ENCODE results near the gene HTR5A.
"Not testable (repeated sequence)": the region's sequence is repeated elsewhere in the genome, so short reads cannot be mapped to it uniquely, and the experiment has no call there.

Gene HTR5A

DNA sequence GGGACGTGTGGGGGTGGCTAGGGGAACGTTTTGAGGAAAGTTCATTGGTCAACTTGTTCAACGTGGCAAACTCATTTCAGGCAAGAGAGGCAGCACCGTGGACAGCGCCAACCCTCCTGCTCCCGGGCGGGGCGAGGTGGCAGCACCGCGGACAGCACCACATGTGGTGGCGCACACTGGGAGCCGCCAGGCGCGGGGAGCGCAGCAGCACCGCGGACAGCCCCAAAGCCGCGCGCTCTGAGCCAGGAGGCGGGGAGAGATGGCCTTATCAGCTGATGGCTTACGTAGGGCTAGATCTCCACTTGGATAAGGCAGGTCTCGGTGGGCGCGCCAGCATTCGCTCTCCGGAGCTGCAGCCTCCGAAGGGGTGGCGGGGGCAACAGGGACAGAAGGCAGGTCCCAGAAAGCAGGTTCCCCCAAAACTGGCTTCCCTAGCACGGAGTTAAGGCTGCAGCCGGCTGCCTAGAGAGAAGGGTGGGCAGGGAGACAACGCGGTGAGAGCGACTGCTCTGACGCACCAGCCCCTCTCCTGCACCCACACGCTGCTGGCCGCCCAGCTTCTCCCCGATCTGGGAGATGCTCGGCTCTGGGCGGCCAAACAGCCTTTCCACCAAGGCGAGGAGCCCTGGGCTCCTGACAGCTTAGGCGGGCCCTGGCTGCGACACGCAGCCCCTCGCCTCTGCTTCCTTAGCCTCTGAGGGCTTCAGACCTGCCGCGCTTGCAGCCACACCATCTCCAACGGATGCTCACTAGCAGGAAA lies at the start of gene HTR5A:
Gene HTR5A (plus strand): TSS at position 333 of the 760 bp plus-strand sequence. CDS start 576 bp downstream, outside the sequence.
- peak; percentile 92 for DNase-seq

DNA sequence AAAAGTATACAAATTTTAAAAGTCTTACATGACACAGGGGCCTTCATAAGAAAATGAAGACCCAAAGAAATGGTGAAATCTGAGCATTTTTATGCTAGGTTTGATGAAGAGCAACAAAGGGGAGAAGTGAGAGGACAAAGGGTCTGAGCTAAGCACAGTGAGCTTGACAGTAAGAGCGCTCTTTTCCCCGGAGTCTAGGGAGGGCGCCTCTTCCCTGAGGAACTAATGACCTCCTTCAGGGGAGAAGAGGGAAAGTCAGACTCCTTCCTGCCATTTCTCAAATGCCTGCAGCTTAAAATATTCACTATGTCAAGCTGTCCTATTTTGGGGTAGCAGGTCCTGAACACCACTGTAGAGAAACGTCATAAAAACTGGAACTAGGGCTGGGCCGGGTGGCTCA lies 49.1 kb upstream of the HTR5A start:
- no peak for DNase-seq

DNA sequence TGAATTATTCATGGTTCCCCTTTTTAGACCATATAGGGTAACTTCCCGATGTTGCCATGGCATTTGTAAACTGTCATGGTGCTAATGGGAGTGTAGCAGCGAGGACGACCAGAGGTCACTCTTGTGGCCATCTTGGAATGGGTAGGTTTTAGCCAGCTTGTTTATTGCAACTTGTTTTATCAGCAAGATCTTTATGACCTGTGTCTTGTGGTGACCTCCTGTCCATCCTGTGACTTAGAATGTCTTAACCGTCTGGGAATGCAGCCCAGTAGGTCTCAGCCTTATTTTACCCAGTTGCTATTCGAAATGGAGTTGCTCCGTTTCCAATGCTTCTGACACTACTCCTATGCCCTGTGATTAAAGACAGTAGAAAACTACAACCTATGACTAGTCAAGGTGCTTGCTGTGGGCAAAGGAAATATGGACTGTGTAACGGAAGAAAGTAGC lies 48.4 kb upstream of the HTR5A start:
- no peak for DNase-seq

DNA sequence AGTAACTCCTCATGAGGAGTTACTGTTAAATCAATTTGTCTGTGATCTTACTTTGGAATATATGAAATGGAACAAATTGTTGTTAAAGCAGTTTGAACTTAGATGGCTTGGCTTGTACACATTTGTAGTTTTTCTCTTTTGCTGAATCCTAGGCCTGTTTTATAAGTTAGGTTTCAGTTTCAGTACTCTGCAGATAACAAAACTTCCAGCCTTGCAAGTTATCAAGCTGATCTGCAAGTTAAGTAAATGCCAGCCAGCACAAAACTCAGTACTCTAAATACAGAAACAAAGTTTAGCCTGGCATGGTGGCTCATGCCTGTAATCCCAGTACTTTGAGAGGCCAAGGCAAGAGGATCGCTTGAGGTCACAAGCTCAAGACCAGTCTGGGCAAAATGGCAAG lies 42.2 kb upstream of the HTR5A start:
- DNase-seq: no peak

DNA sequence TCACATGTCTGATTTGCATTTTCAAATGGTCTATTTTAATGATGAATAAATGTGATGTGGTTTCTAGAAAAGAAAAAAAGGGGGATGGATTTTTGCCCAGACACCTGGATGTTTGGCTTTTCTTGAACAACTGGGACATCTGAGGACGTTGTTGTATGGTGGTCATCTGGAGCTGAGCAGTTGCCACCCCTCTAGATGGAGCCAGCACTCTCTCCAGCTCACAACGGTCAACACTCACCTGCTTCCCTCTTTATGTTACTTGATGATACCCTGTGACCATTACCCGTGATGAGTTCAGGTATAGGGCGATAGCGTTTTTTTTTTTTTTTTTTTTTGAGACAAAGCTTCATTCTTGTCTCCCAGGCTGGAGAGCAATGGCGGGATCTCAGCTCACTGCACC lies 37.1 kb upstream of the HTR5A start:
- no peak for DNase-seq

DNA sequence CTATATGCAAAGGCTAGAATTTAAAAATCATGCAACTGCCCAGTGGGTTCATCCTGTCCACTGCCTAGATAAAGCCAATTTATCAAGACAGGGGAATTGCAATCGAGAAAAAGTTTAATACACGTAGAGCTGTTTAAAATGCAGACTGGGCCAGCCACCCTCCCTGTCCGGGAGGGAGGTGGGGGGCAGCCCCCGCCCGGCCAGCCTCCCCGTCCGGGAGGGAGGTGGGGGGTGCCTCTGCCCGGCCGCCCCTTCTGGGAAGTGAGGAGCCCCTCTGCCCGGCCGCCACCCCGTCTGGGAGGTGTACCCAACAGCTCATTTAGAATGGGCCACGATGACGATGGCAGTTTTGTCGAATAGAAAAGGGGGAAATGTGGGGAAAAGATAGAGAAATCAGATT lies 35.6 kb upstream of the HTR5A start:
- DNase-seq: not testable (repeated sequence)

DNA sequence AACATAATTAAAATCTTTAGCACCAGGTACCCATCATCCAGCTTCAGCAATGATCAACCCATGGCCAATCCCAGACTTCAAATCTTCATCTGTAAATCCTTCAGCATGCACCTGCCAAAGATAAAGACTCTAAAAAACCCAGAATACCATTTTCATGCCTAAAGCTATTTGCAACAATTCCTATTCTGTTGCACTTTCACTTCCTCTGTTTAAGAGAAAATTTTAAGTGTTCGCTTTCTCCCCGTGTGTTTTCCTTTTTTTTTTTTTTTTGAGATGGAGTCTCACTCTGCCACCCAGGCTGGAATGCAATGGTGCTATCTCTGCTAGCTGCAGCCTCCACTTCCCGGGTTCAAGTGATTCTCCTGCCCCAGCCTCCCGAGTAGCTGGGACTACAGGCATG lies 31.8 kb upstream of the HTR5A start:
- DNase-seq: no peak

DNA sequence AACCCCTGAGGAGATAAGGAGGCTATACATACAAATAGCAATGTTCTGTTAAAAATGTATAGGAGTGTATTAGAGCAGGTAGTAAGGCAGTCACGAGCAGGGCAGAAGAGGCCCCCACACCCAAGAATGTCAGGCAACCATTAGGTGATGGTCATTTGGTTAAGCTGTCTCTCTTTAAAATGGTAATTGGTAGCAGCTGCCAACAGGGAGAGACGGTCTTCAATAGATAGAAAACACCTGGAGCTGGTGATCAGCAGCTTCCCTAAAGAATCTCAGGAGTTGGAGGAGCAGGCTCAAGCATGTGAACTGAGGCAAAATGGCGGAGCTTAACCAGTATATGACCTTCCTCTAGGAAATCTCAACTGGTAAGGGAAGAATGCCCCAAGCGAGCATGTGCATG lies 26.4 kb upstream of the HTR5A start:
- DNase-seq: no peak

DNA sequence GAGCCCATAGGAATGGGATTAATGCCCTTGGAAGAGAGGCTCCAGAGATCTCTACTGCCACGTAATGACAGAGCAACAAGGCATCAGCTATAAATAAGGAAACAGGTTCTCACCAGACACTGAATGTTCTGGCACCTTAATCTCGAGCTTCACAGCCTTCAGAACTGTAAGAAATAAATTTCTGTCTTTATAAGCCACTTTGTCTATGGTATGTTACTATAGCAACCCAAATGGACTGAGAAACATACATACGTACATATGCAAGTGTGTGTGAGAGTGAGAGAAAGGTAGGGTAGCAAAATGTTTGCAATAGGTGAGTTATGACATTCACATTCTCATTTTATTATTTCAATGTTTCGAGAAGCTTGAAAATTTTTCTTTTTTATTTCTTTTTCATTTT lies 22.1 kb upstream of the HTR5A start:
- DNase-seq: no peak

DNA sequence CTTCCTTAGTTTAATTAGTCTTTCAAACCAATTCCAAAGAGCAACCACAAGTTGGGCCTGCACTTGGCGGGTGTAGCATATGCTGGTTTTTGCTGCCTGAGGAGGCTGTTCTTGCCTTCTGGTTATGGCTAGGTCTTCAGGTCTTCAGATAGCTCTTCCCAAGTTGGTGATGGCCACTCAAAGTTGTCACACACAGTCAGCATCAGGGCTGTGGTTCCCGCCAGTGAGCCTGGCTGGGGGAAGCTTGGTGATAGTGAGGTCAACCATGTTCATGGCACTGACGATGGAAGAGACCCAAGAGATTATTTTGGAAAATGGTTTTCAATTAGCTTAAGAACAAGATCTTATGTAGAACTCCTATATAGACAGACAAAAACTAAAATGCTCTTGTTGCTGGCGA lies 18.8 kb upstream of the HTR5A start:
- DNase-seq: no peak

DNA sequence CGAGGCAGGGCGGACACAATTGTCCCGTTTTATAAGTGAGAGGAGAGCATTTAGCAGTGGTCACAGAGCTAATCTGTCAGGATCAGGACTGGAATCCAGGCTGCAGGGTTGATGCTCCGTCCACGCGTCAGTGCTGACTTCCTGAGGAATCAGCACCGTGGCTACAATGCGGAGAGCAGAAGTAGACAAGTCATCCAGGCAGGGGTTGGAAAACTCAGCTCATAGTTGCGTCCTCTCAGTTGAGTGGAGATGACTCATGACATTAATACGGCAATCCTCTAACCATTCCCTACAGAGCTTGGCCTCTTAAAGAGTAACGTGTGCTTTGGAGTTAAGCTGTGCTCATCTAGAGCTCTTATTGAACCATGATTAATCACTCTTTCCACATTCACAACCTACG lies 17.1 kb upstream of the HTR5A start:
- DNase-seq: peak; percentile 51

DNA sequence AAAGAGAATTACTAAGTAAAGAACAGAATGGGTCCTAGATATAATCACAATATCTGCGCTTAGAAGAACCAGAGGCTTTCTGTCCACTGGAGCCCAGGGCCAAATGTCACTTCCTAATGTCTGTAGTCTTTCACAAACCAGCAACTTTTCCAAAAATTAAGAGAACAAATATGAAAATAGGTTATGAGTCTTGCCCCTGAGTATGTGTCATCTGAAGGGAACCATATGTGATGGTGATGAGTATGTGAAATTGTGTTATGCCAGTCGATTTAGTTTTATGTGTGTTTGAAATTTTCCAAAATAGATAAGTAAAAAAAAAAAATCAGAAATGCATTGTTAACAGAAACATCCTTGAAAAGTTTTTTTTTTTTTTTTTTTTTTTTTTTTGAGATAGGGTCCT lies 15.4 kb upstream of the HTR5A start:
- no peak for DNase-seq

DNA sequence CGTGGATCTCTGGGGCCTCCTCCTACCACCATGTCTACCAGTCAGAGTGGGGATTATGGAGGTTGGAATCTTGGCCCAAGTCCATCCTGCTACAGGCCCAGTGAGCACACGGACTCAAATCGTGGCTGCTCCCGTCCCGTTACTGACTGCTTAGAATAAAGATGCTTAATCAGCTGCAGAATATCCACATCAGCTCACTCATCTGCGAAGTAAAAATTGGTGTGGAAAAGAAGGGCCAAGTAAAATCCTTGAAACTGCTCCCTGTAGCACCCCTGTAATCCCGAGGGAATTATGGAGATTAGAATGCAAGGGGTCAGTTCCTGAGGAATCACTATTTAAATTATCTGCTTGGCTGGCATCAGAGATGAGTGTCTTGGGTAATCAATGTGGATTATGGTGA lies 13.0 kb upstream of the HTR5A start:
- DNase-seq: peak; percentile 28

DNA sequence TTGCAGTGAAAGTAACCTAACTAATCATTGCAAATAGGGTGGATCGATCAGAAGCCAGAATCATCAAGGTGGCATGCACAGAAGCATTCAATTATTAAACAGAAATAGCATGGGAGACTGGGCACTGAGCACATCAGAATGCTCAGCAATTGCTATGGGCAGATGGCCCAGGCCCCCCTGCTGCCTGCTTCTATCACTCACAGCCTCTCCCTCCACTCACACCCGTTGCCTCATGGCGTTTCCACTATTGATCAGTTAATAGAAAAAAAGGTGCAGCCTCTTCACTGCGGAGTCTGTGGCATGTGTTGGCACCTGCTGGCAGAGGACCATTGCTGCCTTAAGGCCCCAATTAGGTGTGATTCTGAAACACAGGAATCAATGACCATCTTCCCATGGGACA lies 11.2 kb upstream of the HTR5A start:
- DNase-seq: peak; percentile 52

DNA sequence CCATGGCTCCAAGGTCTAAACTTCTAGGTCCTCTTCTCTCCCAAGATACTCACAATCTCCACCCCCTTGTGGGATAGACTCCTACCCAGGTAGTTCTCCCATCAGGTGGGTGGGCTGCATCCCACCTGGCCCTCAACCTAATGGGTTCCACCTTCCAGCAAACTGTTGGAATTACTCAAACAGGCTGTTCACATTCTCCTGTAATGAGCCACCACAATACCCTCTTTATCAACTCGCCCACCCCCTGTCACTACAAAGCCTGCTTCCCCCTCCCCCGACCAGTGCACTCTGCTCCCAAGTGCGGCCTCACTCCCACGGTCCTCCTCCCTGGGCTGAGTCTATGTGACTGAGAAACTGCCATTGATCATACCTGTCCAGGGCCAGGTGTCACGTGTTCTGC lies 10.4 kb upstream of the HTR5A start:
- no peak for DNase-seq

DNA sequence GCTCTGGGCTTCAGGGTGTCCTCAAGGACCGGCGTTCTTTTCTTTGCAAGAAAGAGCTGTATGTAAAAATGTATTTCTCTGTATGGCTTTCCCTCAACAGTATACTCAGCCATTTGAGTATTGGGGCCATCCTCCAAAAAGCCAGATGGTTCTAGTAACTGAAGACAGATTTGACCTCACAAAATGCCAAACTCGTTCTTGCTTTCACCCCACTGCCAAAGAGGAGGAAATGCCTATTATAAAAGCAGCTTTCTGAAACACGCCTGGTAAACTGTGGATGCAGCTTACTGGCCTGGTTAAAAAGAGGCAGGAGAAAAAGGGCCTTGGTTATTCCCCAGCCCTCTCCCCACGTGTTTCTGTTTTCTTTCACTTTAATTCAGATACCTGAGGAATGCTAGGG lies 7.7 kb upstream of the HTR5A start:
- no peak for DNase-seq

DNA sequence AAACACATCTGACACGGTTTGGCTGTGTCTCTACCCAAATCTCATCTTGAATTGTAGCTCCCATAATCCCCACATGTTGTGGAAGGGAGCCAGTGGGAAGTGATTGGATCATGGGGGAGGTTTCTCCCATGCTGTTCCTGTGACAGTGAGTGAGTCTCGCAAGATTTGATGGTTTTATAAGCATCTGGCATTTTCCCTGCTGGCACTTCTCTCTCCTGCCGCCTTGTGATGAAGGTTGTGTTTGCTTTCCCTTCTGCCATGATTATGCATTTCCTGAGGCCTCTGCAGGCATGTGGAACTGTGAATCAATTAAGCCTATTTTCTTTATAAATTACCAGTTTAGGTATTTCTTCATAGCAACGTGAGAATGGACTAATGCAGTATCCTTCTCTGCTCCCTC lies 5.9 kb upstream of the HTR5A start:
- no peak for DNase-seq

DNA sequence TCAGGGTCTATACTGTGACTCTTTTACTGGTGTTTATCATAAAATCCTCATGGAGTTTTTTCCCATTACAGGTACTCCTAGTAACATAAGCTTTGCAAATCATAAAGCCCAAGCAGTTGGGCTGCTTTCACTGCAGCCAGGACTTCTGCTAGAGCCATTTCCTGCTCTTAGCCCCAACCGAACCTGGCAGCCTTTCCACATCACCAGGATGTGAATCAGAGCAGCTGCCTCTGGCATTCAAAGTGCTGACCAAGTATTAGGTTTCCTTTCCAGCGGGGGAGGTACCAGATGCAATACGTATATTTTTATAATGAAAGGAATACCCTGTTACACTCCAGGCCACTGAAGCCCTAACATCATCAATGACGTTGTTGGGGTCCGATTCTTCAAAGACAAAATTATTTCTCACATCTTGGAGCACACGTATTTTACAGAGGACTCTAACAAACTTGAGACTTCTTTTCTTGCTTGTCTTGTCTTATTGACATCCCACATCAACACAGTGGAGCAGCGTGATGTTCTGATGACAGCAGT lies 3.6 kb upstream of the HTR5A start:
- no peak for DNase-seq

DNA sequence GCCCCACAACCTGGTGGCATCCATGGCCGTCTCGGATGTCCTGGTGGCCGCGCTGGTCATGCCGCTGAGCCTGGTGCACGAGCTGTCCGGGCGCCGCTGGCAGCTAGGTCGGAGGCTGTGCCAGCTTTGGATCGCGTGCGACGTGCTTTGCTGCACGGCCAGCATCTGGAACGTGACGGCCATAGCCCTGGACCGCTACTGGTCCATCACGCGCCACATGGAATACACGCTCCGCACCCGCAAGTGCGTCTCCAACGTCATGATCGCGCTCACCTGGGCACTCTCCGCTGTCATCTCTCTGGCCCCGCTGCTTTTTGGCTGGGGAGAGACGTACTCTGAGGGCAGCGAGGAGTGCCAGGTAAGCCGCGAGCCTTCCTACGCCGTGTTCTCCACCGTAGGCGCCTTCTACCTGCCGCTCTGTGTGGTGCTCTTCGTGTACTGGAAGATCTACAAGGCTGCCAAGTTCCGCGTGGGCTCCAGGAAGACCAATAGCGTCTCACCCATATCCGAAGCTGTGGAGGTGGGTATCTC lies 1.1 kb downstream of the HTR5A start:
- DNase-seq: peak; percentile 53

DNA sequence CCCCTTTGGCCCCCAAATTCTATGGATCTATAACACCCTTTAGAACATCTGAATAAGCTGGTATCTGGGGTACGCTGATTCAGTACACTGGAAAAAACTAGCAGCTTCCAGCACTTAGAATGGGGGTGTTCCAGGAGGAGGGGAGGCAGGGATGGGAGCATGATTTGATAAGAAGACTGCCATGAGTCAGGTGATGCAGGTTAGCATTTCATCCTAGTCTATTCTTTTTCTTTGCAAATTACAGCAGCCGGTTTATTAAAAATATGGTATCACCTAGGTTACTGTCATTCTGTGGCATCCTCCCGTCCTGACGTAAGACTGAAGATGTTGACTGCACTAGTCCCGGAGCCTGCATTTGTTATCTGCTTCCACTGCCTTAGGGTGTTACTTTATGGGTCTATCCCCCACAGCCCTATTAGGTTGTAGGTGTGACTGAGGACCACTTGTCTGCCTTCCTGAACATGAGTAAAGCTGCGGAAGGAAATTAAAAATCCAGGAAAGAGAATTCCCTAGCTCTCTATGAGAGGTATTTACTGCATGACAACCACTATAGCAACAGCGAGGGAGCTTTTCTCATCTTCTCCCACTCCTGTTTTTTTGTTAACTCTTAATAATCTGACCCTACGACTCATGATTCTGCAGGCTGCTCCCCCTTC lies 1.9 kb downstream of the HTR5A start:
- DNase-seq: no peak

DNA sequence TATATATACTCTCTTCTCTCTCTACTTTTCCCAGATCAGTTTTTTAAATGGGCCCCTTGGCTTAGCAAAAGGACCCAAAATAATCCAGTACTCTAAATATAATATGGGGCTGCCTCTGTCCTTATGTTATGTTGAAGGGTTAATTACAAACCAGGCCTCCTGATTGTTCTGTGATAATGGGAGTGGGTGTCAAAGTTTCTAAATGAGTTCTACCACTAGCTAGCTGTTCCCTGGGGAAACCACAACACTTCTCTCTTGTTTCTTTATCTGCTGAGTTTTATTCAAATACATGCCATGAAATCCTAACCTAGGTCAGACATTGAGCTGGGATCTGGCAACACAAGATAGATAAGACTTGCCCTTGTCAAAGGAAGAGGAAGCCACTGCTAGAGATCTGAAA lies 3.8 kb downstream of the HTR5A start:
- DNase-seq: no peak

DNA sequence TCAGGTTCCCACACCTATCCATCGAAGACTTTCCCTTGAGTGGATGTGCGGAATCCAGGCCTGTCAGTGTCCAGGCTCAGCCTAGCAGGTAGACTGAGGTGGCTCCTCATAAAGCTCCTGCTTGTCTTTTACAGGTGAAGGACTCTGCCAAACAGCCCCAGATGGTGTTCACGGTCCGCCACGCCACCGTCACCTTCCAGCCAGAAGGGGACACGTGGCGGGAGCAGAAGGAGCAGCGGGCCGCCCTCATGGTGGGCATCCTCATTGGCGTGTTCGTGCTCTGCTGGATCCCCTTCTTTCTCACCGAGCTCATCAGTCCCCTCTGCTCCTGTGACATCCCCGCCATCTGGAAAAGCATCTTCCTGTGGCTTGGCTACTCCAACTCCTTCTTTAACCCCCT lies 13.9 kb downstream of the HTR5A start:
- DNase-seq: no peak

DNA sequence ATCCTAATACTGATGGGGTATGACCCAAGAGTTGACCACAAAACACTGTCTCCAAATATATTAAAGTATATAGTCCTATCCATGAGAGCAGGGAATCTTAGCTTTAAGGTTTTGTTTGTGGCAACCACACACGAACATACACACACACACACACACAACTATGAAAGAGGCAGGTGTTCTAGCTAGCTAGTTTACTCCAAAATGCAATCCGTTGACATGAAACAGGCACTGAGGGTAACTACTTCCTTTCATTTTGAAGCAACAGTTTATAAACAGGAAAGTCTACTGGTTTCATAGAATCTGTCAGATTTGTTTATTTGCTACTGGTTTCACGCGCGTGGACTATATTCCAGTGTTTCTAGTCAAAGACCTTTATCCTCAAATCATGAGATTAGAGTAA lies 14.8 kb downstream of the HTR5A start:
- no peak for DNase-seq

DNA sequence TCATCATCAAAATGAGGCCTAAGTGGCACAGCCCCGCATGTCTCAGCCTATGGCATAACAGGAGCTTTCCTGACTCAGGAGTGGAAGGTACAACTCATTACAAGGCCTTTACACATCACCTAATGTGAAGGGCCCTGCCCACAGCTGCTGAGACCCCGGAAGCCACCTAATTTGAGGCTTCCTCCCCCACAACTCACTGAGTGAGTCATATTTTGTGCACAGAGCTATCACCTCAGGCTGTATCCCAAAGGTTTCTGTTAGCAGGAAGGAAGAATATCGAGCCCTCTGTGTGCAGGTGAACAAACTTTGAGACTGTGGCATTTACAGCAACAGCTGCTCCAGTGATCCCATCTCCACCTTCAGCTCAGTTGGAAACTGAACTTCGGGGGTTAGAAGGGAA lies 20.6 kb downstream of the HTR5A start:
- DNase-seq: no peak

Data from retina (tissue), 1 donor.